ENCODE measurements around the gene MRPS33.

MRPS33 gene

GRCh38 chr7:140992422-140992821, 22.3 kb downstream of the MRPS33 start:
- Histone ChIP-seq H3K27ac (ENCODE audit: insufficient read depth in 1 of 2, low read depth in 1 of 2, low read length in 2 of 2, poor library complexity in 1 of 2, severe bottlenecking in 2 of 2) (no peak overlapping the region), H3K36me3 (ENCODE audit: control insufficient read depth in 4 of 4, insufficient read depth in 4 of 4, low read length in 3 of 4) (no peaks in the 10 kb centered on the region), H3K27me3 (replicated peaks in 2 of 5; ENCODE audit: control insufficient read depth in 4 of 5, insufficient read depth in 5 of 5, low read length in 4 of 5) (no peaks in the 10 kb centered on the region), H3K9me3 (ENCODE audit: control extremely low read depth in 1 of 5, control insufficient read depth in 4 of 5, insufficient read depth in 2 of 5, low read depth in 1 of 5, low read length in 4 of 5) (no peaks in the 10 kb centered on the region), H3K4me3 (ENCODE audit: control insufficient read depth in 1 of 7, extremely low read depth in 1 of 7, insufficient read depth in 4 of 7, low read depth in 2 of 7, low read length in 6 of 7) (no peak overlapping the region), H3K4me1 (ENCODE audit: control extremely low read depth in 1 of 4, control insufficient read depth in 4 of 4, insufficient read depth in 4 of 4, low read length in 3 of 4) (no peaks in the 10 kb centered on the region)
- WGBS (ENCODE audit: insufficient coverage) = 92% methylated on average over 3 of the region's 3 CpGs
- ChIA-PET POLR2A (no interaction called here), CTCF (interaction anchor here (1.0 to 1.2 kb wide), 2 partner anchors 19 to 178 kb away, joined by 3 to 4 read pairs; no protein-coding TSS in a partner anchor)
- no peak for DNase-seq

GRCh38 chr7:140990193-140990962, 24.4 kb downstream of the MRPS33 start:
- WGBS (ENCODE audit: insufficient coverage) = 100% methylated on average over 3 of the region's 4 CpGs
- H3K9me3 ChIP-seq (ENCODE audit: control extremely low read depth in 1 of 5, control insufficient read depth in 4 of 5, insufficient read depth in 2 of 5, low read depth in 1 of 5, low read length in 4 of 5) = no peaks in the 10 kb centered on the region
- H3K4me3 ChIP-seq (ENCODE audit: control insufficient read depth in 1 of 7, extremely low read depth in 1 of 7, insufficient read depth in 4 of 7, low read depth in 2 of 7, low read length in 6 of 7) = no peak overlapping the region
- no peaks in the 10 kb centered on the region for H3K36me3 ChIP-seq (ENCODE audit: control insufficient read depth in 4 of 4, insufficient read depth in 4 of 4, low read length in 3 of 4)
- DNase-seq = no peak
- no peaks in the 10 kb centered on the region for H3K27me3 ChIP-seq (replicated peaks in 2 of 5; ENCODE audit: control insufficient read depth in 4 of 5, insufficient read depth in 5 of 5, low read length in 4 of 5)
- POLR2A ChIA-PET = no interaction called here
- CTCF ChIA-PET = no interaction called here
- H3K27ac ChIP-seq (ENCODE audit: insufficient read depth in 1 of 2, low read depth in 1 of 2, low read length in 2 of 2, poor library complexity in 1 of 2, severe bottlenecking in 2 of 2) = no peak overlapping the region
- H3K4me1 ChIP-seq (ENCODE audit: control extremely low read depth in 1 of 4, control insufficient read depth in 4 of 4, insufficient read depth in 4 of 4, low read length in 3 of 4) = no peaks in the 10 kb centered on the region

GRCh38 chr7:140989068-140989467, 25.7 kb downstream of the MRPS33 start:
- no peaks in the 10 kb centered on the region for H3K4me1 ChIP-seq (ENCODE audit: control extremely low read depth in 1 of 4, control insufficient read depth in 4 of 4, insufficient read depth in 4 of 4, low read length in 3 of 4)
- POLR2A ChIA-PET = no interaction called here
- no peak overlapping the region for H3K4me3 ChIP-seq (ENCODE audit: control insufficient read depth in 1 of 7, extremely low read depth in 1 of 7, insufficient read depth in 4 of 7, low read depth in 2 of 7, low read length in 6 of 7)
- CTCF ChIA-PET = no interaction called here
- no peak overlapping the region for H3K27ac ChIP-seq (ENCODE audit: insufficient read depth in 1 of 2, low read depth in 1 of 2, low read length in 2 of 2, poor library complexity in 1 of 2, severe bottlenecking in 2 of 2)
- DNase-seq = no peak
- no peaks in the 10 kb centered on the region for H3K36me3 ChIP-seq (ENCODE audit: control insufficient read depth in 4 of 4, insufficient read depth in 4 of 4, low read length in 3 of 4)
- H3K9me3 ChIP-seq (ENCODE audit: control extremely low read depth in 1 of 5, control insufficient read depth in 4 of 5, insufficient read depth in 2 of 5, low read depth in 1 of 5, low read length in 4 of 5) = peaks cover 0 to 4% (median 0%) of the 10 kb centered on the region in 5 experiments
- no peaks in the 10 kb centered on the region for H3K27me3 ChIP-seq (replicated peaks in 2 of 5; ENCODE audit: control insufficient read depth in 4 of 5, insufficient read depth in 5 of 5, low read length in 4 of 5)

GRCh38 chr7:140983802-140984201, 30.9 kb downstream of the MRPS33 start:
- peak; percentile 22 to 57 (median 50) for DNase-seq
- POLR2A ChIA-PET = interaction anchor here (0.5 kb wide), 1 partner anchor 581 kb away, joined by 3 read pairs; no protein-coding TSS in a partner anchor
- no peaks in the 10 kb centered on the region for H3K36me3 ChIP-seq (ENCODE audit: control insufficient read depth in 4 of 4, insufficient read depth in 4 of 4, low read length in 3 of 4)
- peaks cover 0 to 6% (median 0%) of the 10 kb centered on the region in 5 experiments for H3K9me3 ChIP-seq (ENCODE audit: control extremely low read depth in 1 of 5, control insufficient read depth in 4 of 5, insufficient read depth in 2 of 5, low read depth in 1 of 5, low read length in 4 of 5)
- H3K4me3 ChIP-seq (ENCODE audit: control insufficient read depth in 1 of 7, extremely low read depth in 1 of 7, insufficient read depth in 4 of 7, low read depth in 2 of 7, low read length in 6 of 7) = no peak overlapping the region
- 83% methylated on average over 2 of the region's 4 CpGs for WGBS (ENCODE audit: insufficient coverage)
- CTCF ChIA-PET = interaction anchor here (0.6 to 3.4 kb wide), 2 partner anchors 30 to 173 kb away, joined by 3 to 20 read pairs; no protein-coding TSS in a partner anchor
- H3K4me1 ChIP-seq (ENCODE audit: control extremely low read depth in 1 of 4, control insufficient read depth in 4 of 4, insufficient read depth in 4 of 4, low read length in 3 of 4) = peaks cover 6 to 24% (median 13%) of the 10 kb centered on the region in 4 experiments
- no peak overlapping the region for H3K27ac ChIP-seq (ENCODE audit: insufficient read depth in 1 of 2, low read depth in 1 of 2, low read length in 2 of 2, poor library complexity in 1 of 2, severe bottlenecking in 2 of 2)
- no peaks in the 10 kb centered on the region for H3K27me3 ChIP-seq (replicated peaks in 2 of 5; ENCODE audit: control insufficient read depth in 4 of 5, insufficient read depth in 5 of 5, low read length in 4 of 5)

GRCh38 chr7:140982508-140982907, 32.2 kb downstream of the MRPS33 start:
- H3K4me1 ChIP-seq (ENCODE audit: control extremely low read depth in 1 of 4, control insufficient read depth in 4 of 4, insufficient read depth in 4 of 4, low read length in 3 of 4) = peaks cover 6 to 24% (median 13%) of the 10 kb centered on the region in 4 experiments
- no peaks in the 10 kb centered on the region for H3K27me3 ChIP-seq (replicated peaks in 2 of 5; ENCODE audit: control insufficient read depth in 4 of 5, insufficient read depth in 5 of 5, low read length in 4 of 5)
- H3K27ac ChIP-seq (ENCODE audit: insufficient read depth in 1 of 2, low read depth in 1 of 2, low read length in 2 of 2, poor library complexity in 1 of 2, severe bottlenecking in 2 of 2) = peak overlapping the region; percentile 42 to 76
- peak; percentile 75 to 98 (median 95) for DNase-seq
- WGBS (ENCODE audit: insufficient coverage) = no CpG with 5 or more reads among the region's 2 CpGs
- CTCF ChIA-PET = interaction anchor here (0.9 to 3.4 kb wide), 7 partner anchors 27 to 236 kb away, joined by 3 to 20 read pairs (median 3); partner anchors contain the start of gene MRPS33
- POLR2A ChIA-PET = no interaction called here
- H3K9me3 ChIP-seq (ENCODE audit: control extremely low read depth in 1 of 5, control insufficient read depth in 4 of 5, insufficient read depth in 2 of 5, low read depth in 1 of 5, low read length in 4 of 5) = peaks cover 0 to 6% (median 0%) of the 10 kb centered on the region in 5 experiments
- peak overlapping the region in 1 of 7 experiments; percentile 53 for H3K4me3 ChIP-seq (ENCODE audit: control insufficient read depth in 1 of 7, extremely low read depth in 1 of 7, insufficient read depth in 4 of 7, low read depth in 2 of 7, low read length in 6 of 7)
- H3K36me3 ChIP-seq (ENCODE audit: control insufficient read depth in 4 of 4, insufficient read depth in 4 of 4, low read length in 3 of 4) = no peaks in the 10 kb centered on the region

GRCh38 chr7:140981951-140982350, 32.8 kb downstream of the MRPS33 start:
- H3K27ac ChIP-seq (ENCODE audit: insufficient read depth in 1 of 2, low read depth in 1 of 2, low read length in 2 of 2, poor library complexity in 1 of 2, severe bottlenecking in 2 of 2) = peak overlapping the region; percentile 42 to 76
- H3K4me1 ChIP-seq (ENCODE audit: control extremely low read depth in 1 of 4, control insufficient read depth in 4 of 4, insufficient read depth in 4 of 4, low read length in 3 of 4) = peaks cover 6 to 24% (median 13%) of the 10 kb centered on the region in 4 experiments
- H3K9me3 ChIP-seq (ENCODE audit: control extremely low read depth in 1 of 5, control insufficient read depth in 4 of 5, insufficient read depth in 2 of 5, low read depth in 1 of 5, low read length in 4 of 5) = peaks cover 0 to 6% (median 0%) of the 10 kb centered on the region in 5 experiments
- no peaks in the 10 kb centered on the region for H3K27me3 ChIP-seq (replicated peaks in 2 of 5; ENCODE audit: control insufficient read depth in 4 of 5, insufficient read depth in 5 of 5, low read length in 4 of 5)
- peak overlapping the region in 2 of 7 experiments; percentile 13 to 53 for H3K4me3 ChIP-seq (ENCODE audit: control insufficient read depth in 1 of 7, extremely low read depth in 1 of 7, insufficient read depth in 4 of 7, low read depth in 2 of 7, low read length in 6 of 7)
- DNase-seq = peak; percentile 19 to 66 (median 56)
- POLR2A ChIA-PET = no interaction called here
- no peaks in the 10 kb centered on the region for H3K36me3 ChIP-seq (ENCODE audit: control insufficient read depth in 4 of 4, insufficient read depth in 4 of 4, low read length in 3 of 4)
- 14% methylated on average over 1 of the region's 2 CpGs for WGBS (ENCODE audit: insufficient coverage)
- CTCF ChIA-PET = interaction anchor here (0.9 to 3.4 kb wide), 3 partner anchors 26 to 171 kb away, joined by 3 to 20 read pairs (median 3); partner anchors contain the start of gene MRPS33

GRCh38 chr7:140977741-140978140, 37.0 kb downstream of the MRPS33 start:
- 100% methylated on average over 1 of the region's 1 CpG for WGBS (ENCODE audit: insufficient coverage)
- no peak for DNase-seq
- H3K27me3 ChIP-seq (replicated peaks in 2 of 5; ENCODE audit: control insufficient read depth in 4 of 5, insufficient read depth in 5 of 5, low read length in 4 of 5) = no peaks in the 10 kb centered on the region
- H3K4me3 ChIP-seq (ENCODE audit: control insufficient read depth in 1 of 7, extremely low read depth in 1 of 7, insufficient read depth in 4 of 7, low read depth in 2 of 7, low read length in 6 of 7) = no peak overlapping the region
- CTCF ChIA-PET = no interaction called here
- H3K9me3 ChIP-seq (ENCODE audit: control extremely low read depth in 1 of 5, control insufficient read depth in 4 of 5, insufficient read depth in 2 of 5, low read depth in 1 of 5, low read length in 4 of 5) = no peaks in the 10 kb centered on the region
- no peak overlapping the region for H3K27ac ChIP-seq (ENCODE audit: insufficient read depth in 1 of 2, low read depth in 1 of 2, low read length in 2 of 2, poor library complexity in 1 of 2, severe bottlenecking in 2 of 2)
- H3K36me3 ChIP-seq (ENCODE audit: control insufficient read depth in 4 of 4, insufficient read depth in 4 of 4, low read length in 3 of 4) = no peaks in the 10 kb centered on the region
- POLR2A ChIA-PET = no interaction called here
- peaks cover 3 to 15% (median 8%) of the 10 kb centered on the region in 4 experiments for H3K4me1 ChIP-seq (ENCODE audit: control extremely low read depth in 1 of 4, control insufficient read depth in 4 of 4, insufficient read depth in 4 of 4, low read length in 3 of 4)
